DMS 273 (cell line): ENCODE data around the gene CHMP6.

Source experiments
- DNase-seq: peaks from one replicate; lab custom pipeline; 2025; ENCODE audit not compliant: unreplicated experiment; lab: John Stamatoyannopoulos, UW

Gene CHMP6

DNA sequence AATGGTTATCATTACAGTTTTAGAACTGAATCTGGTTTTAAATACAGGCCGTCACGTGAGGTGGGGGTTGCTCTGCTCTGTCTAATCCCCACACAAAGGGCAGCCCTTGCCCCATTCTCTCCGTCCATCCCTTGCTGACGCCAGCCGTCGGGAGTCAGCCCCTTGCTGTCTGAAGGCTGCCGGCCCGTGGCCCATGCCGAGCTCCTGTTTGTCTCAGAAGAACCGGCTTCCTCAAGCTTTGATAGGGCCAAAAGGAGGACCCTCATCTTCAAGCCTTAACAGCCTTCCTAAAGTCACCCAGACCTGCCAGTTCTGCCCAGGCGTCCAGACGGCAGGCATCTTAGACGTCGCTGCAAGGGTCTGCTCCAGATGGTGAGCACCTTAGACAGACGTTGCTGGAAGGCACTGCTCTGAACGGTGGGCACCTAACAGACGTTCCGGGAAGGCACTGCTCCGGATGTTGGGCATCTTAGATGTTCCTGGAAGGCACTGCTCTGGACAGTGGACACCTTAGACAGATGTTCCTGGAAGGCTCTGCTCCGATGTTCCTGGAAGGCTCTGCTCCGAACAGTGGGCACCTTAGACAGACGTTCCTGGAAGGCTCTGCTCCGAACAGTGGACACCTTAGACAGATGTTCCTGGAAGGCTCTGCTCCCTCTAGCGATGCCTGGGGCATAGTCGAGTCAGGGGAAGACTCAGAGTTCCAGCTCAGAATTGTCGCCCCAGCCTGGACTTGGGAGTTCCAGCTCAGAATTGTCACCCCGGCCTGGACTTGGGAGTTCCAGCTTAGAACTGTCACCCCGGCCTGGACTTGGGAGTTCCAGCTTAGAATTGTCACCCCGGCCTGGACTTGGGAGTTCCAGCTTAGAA lies 35.1 kb upstream of the CHMP6 start:
- DNase-seq = no peak

DNA sequence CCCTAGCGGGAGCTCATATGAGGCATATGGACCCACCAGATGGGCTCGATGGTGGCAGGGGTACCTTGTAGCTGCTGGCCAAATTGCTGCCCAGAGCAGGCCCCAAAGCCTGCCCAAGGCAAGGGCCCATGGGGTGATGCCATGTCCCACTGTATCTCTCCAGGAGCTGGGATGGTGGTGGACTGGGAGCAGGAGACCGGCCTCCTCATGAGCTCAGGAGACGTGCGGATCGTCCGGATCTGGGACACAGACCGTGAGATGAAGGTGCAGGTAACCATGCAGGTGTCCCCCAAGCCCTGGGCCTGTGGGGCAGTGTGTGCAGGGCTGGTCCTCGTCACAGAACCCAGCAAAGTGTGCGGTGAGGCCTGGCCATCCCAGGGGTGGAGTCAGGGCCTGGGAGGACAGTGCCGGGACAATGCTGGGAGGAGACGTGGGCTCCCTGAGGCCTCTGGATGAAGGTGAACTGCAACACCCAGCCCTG lies 34.1 kb upstream of the CHMP6 start:
- no peak for DNase-seq

DNA sequence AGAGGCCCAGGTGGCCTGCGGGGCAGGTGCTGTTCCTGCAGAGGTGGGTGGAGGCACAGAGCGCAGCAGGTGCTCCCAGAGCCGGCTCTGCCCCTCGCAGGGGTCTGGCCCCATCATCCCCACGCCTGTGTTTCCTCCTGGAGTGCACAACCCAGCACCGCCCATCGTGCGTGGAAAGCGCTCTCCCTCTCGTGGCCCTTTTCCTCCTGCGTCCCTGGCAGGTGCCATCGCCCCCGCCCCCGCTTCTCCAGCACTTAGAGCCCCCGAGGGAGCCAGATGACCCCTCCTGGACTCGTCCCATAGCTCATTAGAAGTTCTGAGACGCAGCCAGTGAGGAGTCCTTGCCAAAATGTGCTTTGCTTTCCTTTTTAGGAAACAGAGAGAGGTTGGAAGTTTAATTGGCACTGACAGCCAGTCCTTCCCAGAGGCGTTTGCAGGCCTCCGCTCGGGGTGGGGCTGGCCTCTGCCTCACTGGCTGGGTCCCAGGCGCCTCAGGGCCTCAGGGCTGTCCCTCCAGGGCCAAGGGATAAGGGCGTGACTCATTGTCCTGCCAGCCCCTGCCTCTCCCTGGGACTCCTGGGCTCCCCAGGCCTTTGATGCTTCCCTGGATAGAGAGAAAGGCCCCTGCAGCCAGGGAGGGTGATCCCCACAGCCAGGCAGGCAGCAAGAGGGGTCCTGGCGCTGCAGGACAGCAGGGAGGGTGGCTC lies 32.2 kb upstream of the CHMP6 start:
- peak; percentile 92 for DNase-seq

DNA sequence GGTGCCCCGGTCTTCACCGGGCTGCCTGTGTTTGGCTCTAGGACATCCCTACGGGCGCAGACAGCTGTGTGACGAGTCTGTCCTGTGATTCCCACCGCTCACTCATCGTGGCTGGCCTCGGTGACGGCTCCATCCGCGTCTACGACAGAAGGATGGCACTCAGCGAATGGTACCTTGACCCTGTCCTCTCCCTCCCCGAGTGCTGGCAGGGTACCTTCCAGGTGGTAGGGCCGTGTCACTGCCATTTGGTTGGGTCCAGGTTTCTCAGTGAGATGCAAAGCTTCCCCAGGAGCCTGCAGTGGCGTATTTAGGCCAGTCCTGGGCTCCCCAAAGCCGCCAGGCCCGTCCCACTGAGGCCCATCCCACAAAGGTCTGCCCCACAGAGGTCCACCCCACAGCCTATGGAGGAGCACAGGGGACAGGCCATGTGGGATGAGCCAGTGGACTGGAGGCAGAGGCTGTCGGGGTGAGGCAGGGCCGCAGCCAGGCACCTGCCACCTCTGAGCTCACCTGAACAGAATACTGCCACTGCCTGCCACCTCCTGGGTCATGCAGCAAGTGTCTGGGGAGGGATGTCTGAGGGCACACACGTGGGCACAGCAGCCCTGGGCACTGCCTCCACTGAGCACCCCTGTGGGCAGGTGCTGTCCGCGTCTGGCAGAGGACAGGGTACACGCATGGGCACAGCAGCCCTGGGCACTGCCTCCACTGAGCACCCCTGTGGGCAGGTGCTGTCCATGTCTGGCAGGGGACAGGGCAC lies 31.4 kb upstream of the CHMP6 start:
- no peak for DNase-seq

DNA sequence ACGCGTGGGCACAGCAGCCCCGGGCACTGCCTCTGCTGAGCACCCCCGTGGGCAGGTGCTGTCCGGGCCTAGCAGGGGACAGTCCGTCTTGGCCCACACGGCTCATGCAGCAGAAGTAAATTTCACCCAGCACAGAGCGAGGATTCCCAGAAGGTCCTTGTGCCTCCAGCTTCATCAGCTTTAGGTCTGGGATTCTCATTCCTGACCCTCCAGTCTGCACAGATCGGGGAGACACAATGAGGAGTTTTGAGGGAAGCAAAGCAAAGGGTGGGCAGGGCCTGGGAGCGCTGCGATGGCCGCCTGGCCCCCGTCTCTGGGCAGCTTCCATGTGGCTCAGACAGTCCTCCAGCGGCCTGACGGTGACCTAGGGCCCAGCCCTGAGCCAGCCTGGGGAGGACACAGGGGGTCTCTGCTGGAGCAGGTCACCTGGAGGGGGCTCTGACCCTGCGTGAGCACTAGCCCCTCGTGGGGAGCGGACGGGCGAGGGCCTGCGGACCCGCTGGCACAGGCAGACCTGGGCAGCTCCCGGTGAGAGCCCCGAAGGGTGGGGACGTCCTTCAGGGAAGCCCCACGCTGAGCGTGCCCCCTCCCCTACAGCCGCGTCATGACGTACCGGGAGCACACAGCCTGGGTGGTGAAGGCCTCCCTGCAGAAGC lies 30.7 kb upstream of the CHMP6 start:
- no peak for DNase-seq

DNA sequence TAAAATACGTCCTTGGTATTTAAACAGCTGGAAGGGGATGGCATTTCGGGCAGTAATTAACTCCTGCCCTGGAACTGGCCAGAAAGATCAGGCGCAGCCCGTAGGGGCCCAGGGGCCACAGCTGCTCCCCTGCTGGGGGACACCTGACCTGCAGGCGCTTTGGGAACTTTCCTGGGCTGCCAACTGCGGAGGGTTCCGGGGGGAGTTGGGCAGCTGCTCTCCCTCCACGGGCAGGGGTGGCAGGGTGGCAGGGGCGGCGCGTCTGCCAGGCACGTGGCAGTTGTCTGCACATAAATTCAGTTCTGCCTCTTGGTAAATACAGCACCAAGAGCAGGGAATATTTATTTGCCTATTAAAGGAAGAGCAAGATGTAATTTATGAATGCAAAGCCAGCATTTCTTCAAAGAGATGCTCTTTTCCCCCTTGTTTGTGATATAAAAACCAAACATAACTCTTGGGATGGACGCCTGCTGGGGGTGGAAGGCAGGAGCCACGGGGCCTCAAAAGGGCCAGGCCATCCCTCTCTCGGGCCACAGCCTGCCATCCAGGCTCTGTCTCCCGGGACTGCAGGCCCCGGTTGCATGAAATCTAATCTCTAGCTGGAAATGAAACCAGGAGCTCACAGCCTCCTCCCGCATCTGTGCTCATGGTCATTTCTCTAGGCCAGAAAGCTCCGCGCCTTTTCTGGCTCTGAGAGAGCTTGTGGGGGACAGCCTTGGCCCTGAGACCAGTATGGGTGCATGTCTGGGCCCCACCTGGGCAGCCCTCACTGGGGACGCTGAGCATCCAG lies 29.9 kb upstream of the CHMP6 start:
- DNase-seq = peak; percentile 57

DNA sequence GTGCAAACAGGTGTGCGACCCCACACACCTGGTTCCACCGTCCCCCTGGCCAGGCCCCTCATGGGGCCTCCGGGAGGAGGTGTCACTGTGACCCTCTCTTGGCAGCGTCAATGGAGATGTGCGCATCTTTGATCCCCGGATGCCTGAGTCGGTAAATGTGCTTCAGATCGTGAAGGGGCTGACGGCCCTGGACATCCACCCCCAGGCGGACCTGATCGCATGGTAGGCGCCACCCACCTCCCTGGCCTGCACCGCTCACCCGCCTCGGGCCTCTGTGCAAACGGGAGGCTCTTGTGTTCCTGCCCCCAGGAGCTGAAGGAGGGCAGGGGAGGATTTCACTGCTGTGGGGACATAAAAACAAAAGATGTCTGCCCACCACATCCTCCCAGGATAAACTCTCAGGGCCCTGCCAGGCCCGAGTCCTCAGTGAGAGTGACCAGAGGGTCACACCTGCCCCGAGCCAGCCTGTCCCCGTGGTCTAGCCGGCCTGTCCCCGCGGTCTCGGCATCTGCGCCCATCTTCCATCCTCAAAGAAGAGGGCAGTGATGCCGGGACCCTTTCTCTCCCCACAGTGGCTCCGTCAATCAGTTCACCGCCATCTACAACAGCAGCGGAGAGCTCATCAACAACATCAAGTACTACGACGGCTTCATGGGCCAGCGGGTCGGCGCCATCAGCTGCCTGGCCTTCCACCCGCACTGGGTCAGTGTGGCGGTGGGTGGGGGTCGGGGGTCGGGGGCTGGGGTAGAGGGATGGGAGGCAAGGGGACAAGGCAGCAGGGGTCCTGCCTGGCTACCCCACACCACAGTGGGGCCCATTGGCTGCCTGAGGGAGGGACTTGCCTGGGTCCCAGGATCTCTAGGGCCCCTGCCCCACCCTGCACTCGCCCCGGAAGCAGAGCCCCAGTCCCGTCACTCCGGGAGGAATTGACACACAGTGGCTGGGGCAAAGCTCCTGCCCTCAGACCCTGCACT lies 29.0 kb upstream of the CHMP6 start:
- no peak for DNase-seq

DNA sequence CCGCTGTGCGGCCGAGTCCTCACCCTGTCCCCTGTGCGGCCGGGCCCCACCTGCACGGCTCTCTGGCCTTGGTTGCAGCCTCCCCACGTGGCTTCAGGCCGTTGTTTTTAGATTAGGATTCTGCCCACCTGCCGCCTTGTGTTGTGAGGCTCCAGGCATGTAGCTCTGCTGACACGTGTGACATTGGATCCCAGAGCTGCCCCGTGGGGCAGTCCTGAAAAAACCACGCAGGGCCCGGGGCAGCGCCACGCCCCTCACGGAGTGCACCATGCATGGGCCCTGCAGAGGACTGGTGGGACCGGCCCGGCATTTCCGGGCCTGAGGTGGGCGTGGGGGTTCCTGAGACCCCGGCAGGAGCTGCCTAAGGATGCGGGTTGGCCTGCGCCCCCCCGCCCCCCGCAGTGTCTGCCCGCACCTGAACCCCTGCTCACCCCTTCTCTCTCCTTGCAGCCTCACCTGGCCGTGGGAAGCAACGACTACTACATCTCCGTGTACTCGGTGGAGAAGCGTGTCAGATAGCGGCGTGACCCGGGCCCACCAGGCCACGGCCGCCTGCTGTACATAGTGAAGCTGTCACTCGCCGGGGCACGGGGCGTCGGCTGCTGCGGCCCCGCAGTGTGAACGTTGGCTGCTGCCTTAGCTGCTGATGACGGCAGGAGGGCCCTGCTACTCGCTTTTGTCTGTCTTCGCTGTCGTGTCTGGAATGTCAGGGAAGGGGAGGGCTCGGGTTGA lies 27.7 kb upstream of the CHMP6 start:
- DNase-seq = no peak

DNA sequence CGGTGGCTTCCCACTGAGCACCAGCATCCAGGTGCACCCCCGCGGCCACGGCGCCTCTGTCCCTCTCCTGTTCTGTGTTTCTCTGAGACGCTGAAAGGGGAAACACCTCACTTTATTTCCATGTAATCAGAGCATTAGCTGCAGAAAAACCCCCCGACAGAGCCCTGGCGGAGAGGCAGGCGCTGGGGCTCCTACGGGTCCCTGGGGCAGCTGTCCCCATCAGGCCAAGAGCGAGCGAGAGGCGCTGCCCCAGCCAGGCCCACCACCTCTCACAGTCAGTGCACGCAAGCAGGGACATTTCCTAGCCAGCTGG lies 27.1 kb upstream of the CHMP6 start:
- DNase-seq = no peak

DNA sequence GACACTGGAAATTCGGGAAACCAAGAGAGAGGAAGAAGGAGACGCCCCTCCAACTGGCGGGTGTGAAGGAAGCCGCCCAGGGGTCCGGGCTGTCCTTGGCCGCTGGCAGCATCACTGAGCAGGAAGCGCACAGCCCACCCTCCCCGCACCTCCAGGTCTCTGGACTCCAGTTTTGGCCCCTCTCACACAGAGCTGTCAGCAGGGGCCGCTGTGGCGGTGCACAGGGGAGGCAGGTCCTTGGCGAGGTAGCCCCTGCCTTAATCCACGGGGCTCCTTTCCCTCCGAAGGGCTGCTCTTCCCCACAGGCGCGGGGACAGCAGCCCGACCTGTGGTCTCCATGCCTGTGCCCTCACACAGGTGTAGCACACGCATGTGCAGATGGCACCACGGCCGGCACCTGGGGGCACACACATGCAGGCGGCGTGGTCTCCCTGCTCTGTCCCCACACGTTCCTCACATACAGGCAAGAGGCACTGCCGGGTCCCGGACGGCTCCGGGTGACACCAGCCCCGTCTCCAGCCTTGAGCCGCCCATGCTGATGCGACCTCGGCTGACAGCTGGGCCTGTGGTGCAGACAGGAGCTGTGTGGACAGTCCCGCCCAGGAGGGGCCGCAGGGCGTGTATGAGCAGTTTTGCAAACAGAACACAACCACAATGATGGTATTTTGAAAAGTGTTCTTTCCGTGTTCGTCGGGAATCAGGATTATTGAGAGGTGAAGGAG lies 26.6 kb upstream of the CHMP6 start:
- DNase-seq = no peak

DNA sequence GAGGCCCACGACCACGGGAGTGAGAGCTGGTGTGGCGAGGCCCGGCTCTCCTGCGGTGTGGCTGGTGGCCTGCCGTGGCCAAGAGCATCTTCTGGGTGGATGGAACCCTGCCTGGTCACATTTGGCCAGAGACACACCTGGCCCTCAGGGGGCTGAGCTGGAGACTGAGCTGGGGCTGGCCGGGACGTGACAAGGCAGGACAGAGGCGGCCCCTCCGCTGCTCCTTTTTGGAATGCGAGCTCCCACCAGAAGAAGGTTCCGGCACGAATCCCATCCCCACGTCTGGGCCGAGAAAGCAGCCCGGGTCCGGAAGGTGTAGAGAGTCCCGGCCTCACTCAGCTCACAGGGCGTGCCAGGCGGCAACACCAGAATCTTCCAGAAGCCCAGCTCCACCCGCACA lies 26.0 kb upstream of the CHMP6 start:
- DNase-seq = no peak

DNA sequence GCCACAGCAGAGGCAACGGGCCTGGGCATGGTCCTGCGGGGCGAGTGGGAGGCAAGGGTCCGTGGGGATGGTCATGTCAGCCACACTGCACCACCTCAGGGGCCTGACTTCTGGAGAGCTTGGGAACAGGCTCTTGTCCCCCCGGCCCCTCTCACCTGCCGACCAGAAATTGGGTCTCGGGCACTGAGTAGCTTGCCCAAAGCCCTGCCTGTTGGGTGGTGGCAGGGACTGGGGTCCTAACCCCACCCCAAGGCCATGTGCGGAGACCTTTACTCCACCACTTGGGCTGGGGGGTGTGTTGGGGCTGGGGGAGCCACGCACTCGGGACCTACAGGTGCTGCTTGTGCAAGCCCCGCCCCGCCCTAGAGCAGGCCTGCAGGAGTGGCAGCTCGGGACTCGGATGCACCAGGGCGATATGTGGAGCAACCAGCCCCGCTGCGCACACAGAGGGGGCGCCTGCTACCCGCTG lies 24.2 kb upstream of the CHMP6 start:
- no peak for DNase-seq

DNA sequence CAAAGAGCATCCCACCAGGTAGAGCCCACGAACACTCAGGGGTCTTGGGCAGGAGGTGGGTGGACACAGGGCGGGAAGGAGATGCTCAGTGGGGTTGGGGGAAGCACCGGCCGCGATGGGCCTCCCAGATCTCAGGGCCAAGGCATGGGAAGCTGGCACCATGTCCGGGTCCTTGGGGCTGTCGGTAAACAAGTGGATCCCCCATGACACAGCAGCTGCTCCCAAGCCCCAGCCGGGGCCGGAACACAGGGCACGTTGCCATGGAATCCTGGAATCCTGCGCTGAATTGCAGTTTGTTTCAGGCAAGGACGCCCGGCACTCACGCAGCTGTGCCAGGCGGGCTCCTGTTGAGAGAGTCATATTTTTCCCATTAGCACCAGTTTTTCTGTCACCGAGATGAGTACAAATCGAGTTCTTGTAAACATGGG lies 23.0 kb upstream of the CHMP6 start:
- peak; percentile 92 for DNase-seq

DNA sequence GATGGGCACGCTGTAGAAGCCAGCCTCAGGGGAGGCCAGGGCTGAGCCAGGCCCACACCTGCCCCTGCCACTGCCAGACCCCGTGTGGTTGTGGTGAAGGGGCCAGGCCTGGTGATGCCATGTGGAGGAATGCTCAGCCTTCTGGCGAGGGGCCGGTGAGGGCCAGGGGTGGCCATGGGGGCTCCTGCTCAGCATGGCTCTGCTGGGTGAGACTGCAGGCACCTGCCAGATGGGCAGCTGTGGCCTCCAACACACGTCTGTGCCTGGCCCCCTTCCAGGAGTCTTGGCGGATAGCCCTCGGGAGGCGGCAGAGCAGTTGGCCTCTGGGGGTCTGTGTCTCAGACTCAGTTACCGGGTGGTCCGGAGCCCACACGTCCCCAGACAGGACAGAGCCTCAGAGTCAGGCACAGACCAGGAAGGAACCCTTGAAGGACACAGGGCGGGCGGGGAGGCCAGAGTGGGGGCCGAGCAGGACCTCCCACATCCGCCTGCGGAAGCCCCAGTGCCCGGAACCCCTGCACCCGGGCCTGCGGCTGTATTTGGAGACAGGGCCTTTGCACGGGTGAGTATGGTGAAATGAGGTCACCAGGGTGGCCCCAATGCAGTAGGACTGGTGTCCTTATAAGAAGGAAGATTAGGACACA lies 22.5 kb upstream of the CHMP6 start:
- DNase-seq = peak; percentile 89

DNA sequence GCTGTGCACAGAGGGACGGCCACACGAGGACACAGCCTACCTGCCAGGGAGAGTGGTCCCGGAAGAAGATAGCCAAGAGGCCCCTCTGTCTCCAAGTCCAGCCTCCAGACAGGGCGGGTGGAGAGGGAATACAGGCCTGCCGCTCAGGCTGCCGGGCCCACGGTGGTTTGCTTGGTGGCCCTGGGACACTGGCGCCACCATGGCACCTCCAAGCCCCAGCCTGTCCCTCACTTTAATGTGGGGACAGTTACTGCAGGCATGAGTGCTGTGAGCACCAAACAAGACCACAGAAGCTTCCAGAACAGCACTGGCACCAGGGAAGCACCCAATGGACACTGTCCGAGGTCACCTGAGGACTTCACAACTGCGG lies 22.0 kb upstream of the CHMP6 start:
- no peak for DNase-seq

DNA sequence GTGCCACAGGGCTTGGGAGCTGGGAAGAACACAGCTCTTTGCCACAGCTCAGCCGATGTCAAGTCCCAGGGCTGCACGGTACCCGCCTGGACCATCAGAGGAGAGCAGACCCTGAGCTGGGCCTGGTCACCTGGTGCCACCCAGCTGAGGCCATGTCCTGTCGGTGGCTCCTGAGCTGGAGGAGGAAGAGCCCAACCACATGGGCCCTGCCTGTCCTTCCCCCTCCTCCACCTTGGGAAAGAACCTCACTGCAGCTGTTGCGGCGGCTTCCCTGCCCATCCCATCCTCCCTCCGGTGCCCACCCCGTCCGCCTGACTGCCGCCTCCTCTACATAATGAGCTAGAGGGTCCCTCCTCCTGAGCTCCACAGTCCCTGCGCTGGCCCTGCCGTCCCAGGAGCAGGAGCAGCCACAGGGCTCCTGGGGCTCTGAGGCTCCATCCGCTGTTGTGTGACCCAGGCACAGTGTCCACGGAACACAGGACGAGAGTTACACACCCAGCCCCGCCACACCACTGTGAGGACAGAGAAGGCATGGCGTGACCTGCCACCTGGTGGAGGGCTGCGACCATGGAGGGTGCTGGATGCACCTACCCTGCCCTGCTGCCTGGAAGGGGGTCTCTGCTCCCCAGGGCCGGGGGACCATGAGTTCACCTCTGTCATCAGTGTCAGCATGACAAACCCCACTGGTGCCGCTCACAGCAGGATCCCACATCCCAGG lies 21.4 kb upstream of the CHMP6 start:
- peak; percentile 76 for DNase-seq
